Neural progenitor cell (in vitro differentiated cells): ENCODE results near the gene SLC2A10.

Experiments used
- EZH2 ChIP-seq: fragments of 200-600 bp; sonication (generic); IDR thresholded peaks from 2 replicates; pipeline ENCODE4 v1.6.1; 2017; ENCODE audit warnings: antibody characterized with exemption, mild to moderate bottlenecking, moderate library complexity
- EZH2phosphoT487 ChIP-seq: fragments of 200-600 bp; sonication (generic); IDR thresholded peaks from 2 replicates; pipeline ENCODE4 v1.6.1; 2017; ENCODE audit warnings: antibody characterized with exemption
- TF ChIP-seq, protein P1 (sequence below): fragments of 200-600 bp; sonication (generic); IDR thresholded peaks from 2 replicates; pipeline ENCODE4 v1.5.1; 2017; ENCODE audit warnings: antibody characterized with exemption, mild to moderate bottlenecking

DNA sequence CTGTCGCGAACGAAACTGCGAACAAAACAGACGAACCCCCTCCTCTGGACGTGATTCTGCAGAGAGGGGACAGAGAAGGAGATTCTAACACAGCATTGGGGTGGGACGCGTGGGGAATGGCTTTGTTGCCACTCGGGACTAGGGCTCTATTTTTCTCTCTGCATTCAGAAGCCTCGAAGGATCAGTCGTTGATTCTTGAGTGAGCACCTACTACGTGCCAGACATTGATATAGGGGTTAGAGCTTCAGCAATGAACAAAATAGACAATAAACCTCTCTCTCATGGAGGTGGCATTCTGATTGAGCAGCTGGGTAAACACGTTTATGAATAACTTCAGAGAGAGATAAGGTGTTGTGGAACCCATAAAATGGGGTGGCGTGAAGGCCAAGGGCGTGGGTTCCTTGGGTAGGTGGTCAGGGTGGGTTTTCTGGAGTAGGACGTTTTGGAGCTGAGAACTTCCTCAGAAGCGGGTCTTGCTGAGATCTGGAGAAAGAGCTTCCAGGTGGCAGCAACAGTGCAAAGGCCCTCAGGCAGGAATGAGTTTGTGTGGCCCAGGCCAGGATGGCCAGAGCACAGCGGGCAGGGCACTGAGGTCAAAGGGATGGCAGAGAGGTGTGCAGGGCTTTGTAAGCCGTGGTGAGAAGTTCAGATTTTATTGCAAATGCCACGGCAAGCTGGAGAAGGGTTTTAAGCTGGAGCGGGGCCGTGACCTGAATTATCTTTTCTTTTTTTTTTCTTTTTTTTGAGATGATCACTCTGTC, 884 bp downstream of the SLC2A10 start:
- TF ChIP-seq, protein P1, sequence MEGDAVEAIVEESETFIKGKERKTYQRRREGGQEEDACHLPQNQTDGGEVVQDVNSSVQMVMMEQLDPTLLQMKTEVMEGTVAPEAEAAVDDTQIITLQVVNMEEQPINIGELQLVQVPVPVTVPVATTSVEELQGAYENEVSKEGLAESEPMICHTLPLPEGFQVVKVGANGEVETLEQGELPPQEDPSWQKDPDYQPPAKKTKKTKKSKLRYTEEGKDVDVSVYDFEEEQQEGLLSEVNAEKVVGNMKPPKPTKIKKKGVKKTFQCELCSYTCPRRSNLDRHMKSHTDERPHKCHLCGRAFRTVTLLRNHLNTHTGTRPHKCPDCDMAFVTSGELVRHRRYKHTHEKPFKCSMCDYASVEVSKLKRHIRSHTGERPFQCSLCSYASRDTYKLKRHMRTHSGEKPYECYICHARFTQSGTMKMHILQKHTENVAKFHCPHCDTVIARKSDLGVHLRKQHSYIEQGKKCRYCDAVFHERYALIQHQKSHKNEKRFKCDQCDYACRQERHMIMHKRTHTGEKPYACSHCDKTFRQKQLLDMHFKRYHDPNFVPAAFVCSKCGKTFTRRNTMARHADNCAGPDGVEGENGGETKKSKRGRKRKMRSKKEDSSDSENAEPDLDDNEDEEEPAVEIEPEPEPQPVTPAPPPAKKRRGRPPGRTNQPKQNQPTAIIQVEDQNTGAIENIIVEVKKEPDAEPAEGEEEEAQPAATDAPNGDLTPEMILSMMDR, result no peak
- no peak for TF ChIP-seq EZH2phosphoT487
- TF ChIP-seq EZH2, result no peak
